Measurements from ENCODE around the gene TXNRD1.

DNA sequence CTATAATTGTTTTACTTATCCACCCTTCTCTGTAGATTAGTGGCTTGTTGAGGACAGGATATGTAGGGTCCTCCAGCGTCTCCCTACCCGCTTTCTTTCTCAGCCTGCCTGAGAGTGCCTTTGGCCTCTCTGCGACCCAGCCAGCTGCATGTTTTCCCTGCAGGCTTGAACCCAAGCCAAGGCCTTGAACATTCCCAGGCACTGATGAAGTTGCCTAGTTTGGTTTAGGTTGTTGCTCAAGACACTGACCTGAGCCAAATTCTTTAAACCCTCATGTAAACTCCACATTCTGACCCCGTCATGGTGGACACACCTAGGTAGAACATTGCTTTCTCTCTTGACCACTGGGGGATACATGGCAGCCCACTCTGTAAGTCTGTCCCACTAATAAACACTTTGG is 33.4 kb upstream of the TXNRD1 start:
- TF ChIP-seq, protein P1, sequence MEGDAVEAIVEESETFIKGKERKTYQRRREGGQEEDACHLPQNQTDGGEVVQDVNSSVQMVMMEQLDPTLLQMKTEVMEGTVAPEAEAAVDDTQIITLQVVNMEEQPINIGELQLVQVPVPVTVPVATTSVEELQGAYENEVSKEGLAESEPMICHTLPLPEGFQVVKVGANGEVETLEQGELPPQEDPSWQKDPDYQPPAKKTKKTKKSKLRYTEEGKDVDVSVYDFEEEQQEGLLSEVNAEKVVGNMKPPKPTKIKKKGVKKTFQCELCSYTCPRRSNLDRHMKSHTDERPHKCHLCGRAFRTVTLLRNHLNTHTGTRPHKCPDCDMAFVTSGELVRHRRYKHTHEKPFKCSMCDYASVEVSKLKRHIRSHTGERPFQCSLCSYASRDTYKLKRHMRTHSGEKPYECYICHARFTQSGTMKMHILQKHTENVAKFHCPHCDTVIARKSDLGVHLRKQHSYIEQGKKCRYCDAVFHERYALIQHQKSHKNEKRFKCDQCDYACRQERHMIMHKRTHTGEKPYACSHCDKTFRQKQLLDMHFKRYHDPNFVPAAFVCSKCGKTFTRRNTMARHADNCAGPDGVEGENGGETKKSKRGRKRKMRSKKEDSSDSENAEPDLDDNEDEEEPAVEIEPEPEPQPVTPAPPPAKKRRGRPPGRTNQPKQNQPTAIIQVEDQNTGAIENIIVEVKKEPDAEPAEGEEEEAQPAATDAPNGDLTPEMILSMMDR (IDR thresholded peaks at IDR 0.05), result no peak
- TF ChIP-seq ZFX (IDR thresholded peaks at IDR 0.05; ENCODE audit: borderline replicate concordance), result no peak
